HG02973 (cell line): ENCODE measurements around the gene DOCK9.
"Not testable (repeated sequence)": the region's sequence is repeated elsewhere in the genome, so short reads cannot be mapped to it uniquely, and the experiment has no call there.

Experiments used
- ATAC-seq: cut with Tn5 transposase; IDR thresholded peaks from one replicate; pipeline ENCODE4 v1.9.1; 2021; ENCODE audit warnings: moderate library complexity; ENCODE audit not compliant: unreplicated experiment

The DOCK9 gene

GRCh38 chr13:98829541-98829940 lies 148.3 kb downstream of the DOCK9 start:
- no peak for ATAC-seq

GRCh38 chr13:98828614-98829013 lies 149.2 kb downstream of the DOCK9 start:
- ATAC-seq: no peak

DNA sequence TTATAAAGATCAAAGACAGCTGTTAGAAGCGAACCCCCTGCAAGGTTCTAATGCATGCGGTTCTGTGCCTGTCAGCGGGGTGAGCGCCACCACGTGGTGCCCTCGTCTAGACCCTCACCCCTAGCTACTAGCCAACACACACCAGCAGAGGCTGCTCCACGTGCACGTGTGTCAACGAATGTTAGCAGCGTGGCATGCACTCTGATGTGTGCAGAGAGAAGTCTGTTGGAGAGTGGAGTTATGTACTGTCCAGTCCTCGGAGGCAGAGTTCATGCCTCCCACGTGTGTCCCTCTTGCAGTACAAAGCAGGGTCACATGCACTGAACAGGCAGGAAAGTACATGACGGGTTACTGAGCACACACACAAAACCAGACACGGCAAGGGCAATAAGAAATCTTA lies 150.4 kb downstream of the DOCK9 start:
- no peak for ATAC-seq

DNA sequence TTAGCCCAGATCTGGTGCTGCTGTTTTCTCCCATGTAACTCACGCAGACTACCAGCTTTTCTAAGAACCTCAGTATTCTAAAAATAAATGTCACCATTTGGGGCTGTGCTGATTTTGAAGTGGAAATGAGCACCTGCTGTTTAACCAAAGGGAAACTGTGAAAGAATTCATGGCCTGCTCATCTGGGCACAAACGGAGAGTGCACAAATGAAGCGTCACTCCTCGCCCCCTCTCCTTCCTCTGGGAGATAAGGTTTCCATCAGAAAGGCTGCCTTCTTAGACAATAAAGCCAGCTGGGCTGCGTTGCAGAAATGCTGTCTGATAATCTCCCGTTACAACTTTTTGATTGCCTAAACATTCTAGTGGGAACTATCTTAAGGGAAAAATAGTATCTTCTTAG lies 151.7 kb downstream of the DOCK9 start:
- ATAC-seq: no peak

GRCh38 chr13:98825659-98826058 lies 152.2 kb downstream of the DOCK9 start:
- ATAC-seq: no peak

DNA sequence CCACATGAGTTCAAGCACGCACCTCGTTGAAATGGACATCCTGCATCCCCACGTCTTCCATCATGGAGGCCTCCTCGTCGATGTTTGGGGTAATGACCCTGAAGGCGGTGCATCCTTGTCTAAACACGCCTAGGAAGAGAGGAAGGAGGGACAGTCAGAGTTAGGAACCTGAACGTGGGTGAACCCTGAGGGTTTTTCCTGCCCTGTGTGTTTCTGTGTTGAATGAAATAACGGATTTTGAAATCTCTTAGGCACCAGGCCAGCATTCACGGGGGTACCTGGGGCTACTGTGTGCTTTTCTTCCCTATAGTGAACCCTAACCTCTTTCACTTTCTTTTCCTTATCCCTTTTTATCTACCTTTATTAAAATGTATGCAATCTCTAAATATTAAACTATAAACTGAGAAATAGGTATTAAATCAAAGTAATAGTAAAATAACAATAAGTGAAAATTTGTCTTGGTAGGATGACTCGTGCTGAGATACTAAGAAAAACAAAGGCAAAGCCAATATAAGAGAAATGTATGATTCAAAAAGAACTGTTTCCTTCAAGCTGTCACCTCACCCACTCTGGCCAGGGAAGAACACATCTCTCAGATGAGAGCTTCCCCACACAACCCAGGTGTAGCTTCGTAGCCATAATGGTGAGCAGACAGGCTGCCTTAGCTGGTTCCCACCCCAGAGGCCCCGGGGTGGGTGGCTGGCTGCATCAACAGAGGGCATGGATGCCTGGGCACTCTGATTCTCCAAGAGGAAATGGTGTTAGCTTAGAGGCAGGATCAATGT lies 153.3 kb downstream of the DOCK9 start:
- no peak for ATAC-seq

- no peak for ATAC-seq
Observed at GRCh38 chr13:98823442-98823841, 154.4 kb downstream of the DOCK9 start.

GRCh38 chr13:98822225-98822606 lies 155.6 kb downstream of the DOCK9 start:
- no peak for ATAC-seq

DNA sequence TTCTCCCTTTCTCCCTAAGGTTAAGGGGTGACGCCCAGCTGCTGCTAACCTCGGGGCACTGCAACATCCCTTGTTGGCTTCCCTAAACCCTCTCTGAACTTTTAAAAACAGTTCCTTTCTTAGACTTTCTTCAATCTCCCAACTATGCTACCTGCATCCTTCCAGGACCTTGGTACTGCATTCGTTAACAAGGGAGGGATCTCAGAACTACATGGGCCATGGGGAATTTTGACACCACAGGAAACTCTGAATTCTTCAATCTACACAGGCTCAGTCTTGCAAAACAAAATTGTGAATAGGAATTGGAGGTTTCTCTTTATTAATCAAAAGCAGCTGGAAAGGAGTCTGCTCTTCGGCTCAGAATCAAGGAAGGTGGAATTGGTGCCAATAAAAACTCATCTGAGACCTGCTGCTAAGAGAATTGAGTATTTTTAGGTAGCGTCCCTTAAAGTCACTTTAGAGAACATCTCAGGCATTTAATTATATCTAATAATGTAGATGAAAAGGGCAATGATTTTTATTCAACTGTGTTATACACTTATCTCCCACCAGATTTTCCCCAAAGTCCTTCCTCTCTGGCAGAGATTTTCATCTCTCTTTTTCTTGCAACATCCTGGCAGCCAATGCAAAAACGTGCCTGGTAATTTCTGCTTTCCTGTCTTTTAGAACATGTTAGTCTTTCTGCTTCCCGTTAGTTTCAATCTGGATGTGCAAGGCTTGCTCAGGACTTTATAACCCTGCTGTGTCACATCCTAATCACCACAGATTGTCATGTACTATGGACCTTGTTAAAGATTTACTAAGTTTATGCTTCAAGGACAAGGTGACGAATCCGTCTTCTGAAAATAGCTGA lies 156.3 kb downstream of the DOCK9 start:
- ATAC-seq: no peak

- ATAC-seq: no peak
Observed at GRCh38 chr13:98820744-98821371, 157.0 kb downstream of the DOCK9 start.

GRCh38 chr13:98820300-98820699 lies 157.6 kb downstream of the DOCK9 start:
- ATAC-seq: no peak

DNA sequence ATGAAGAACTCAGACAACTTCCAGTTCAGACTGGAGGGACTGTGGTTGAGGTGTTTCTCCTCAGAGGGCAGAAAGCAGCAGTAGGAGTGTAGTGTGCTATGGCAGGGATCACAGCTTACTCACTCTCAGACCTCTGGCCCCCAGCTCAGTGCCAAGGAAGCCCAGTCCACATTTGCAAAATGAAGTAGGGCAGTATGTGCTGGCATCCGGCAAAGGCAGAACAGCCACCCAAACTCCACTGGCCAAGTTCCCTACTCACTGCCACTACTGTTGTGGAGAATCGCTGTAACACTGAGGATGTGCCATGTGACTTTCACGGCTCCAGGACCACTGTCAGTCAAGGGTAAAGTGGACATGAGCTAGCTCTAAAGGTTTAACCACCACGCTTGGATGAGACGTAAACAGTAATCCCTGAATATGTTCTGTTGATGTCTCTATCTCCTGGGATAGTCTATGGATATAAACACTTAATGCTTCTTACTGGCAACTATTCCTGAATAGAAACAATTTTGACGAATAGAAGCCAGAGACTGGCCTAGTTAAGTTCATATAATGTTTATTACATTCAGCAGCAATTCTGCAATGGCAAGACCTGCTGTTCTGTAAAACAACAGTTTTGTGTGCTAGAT lies 158.4 kb downstream of the DOCK9 start:
- no peak for ATAC-seq

DNA sequence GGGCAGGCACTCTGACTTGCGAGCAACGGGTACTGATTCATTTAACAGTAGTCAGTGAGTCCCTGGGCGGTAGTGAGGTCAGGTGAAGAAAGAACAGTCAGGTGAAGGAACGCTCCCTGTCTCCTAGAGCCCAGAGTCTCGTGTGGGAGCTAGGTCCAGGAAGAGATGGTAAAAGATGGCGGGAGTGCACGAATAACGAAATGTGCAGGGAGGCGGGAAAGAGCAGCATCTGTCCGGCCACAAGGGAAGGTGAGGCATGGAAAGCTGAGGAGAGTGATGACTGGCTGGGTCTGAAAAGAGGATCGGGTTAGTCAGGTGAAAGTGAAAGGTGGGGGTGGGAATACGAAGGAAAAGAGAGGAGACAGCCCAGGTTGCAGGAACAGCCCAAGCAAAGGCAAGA lies 161.5 kb downstream of the DOCK9 start:
- ATAC-seq: no peak

- no peak for ATAC-seq
Observed at GRCh38 chr13:98813993-98814392, 163.9 kb downstream of the DOCK9 start.

DNA sequence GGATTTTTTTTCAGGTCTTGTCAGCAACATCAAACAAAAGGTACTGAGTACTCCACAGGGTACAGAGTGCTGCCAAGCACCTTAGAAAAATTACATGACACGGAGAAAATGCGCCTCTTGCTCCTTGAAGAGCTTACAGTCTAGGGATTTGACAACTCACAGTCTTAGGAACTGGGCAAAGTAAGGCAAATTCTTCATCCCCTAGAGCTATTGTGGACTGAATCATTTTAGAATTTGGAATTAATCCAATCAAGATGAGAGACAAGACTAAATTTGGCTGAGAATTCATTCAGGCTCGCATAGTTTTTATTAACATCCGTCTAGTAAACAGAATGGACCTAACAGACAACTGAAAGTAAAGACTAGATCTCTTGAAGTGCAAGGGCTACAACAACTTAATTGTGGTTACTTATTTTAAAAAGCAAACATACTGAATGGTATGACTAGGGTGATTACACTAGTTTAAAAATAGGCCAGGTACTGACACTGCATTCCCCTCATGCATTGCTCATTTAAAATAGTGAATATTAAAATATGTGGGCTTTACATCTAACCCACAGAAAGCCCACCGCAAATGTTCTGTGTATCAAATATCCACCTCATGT lies 165.6 kb downstream of the DOCK9 start:
- not testable (repeated sequence) for ATAC-seq

DNA sequence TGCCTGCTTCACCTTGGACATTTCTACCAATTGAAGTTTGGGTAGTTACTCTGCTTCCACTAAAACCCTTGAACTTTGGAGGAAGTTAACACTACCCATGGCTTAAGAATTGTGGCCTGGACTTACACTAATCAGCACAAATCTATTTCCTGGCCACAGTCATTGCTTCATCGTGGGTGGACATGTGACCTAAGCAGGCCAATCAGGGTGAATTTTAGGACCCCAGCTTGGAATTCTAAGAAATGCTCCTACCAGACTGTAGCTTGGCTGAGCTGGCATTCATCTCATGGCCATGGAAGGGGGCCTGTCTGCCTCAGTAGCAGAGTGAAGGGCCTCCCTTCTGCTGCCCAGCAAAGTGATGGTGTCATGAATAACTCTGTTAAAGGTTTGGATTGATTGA lies 167.1 kb downstream of the DOCK9 start:
- no peak for ATAC-seq

DNA sequence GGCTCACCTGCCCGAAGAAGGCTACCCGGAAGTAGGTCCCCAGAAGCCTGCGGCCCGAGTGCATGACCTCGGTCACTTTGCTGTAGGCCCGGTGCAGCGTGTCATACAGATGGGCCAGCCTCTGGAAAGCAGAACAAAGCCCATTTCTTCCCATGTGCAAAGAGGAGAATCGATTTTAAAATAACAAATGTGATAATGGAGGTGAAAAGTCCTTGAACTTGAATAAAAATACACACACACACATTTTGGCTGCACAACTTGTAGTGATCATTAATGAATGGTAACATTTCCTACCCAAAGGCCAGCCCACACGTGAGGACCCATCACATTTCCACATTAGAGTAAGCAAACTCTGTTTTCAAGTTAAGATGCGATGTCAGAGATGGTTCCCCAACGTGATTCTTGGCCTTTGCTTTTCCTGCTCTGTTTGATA lies 168.5 kb downstream of the DOCK9 start:
- no peak for ATAC-seq

- ATAC-seq: no peak
Observed at GRCh38 chr13:98807774-98808173, 170.1 kb downstream of the DOCK9 start.

GRCh38 chr13:98804336-98804855 lies 173.5 kb downstream of the DOCK9 start:
- ATAC-seq: no peak

- ATAC-seq: no peak
Observed at GRCh38 chr13:98803921-98804320, 173.9 kb downstream of the DOCK9 start.
